H1 (cell line): ENCODE data around the gene CEMP1. TPM values are rescaled to one million over a fixed set of nuclear protein-coding genes. Genes with fewer than 3 reads are reported as not detected.

Source experiments
- polyA plus RNA-seq, 7 experiments: library from polyadenylated mRNA; depleted of rRNA in 3 of 7; stranded (reverse) in 5 of 7; unstranded in 2 of 7; fragments of >200 nt in 5 of 7; fragments of 200-250 nt in 2 of 7; gene quantifications; 1 replicate in 5 of 7; 2 replicates in 1 of 7; 4 replicates in 1 of 7; pipeline versions ENCODE4 v1.2.1 to v1.2.3, GENCODE V29; 2011 to 2013; ENCODE audit warnings: missing spikeins in 2 of 7, mixed read lengths in 2 of 7
- total RNA-seq: library from RNA; stranded (reverse); fragmentation: NEBNext Ultra II Directional; extraction: Animal tissue kit (Norgen Biotek cat#: 25700); gene quantifications from 2 replicates; pipeline ENCODE4 v1.2.1, GENCODE V29; 2021
- TF ChIP-seq, protein P1 (sequence below): IDR thresholded peaks from 2 replicates; pipeline ENCODE4 v1.6.1; 2012; ENCODE audit warnings: inconsistent platforms

CEMP1 gene
- total and polyA plus RNA-seq, 2 of the 8 experiments (the other 6 are each of a cell fraction or from before 2014, with no cell fraction given) = not detected

GRCh38 chr16:2482708-2483534, 48.3 kb downstream of the CEMP1 start (continued):
- TF ChIP-seq, protein P1, sequence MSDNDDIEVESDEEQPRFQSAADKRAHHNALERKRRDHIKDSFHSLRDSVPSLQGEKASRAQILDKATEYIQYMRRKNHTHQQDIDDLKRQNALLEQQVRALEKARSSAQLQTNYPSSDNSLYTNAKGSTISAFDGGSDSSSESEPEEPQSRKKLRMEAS = no peak
